H9 (cell line): ENCODE measurements around the gene MCM7. TPM values are rescaled to one million over a fixed set of nuclear protein-coding genes. Genes with fewer than 3 reads are reported as not detected.

ENCODE experiments used
- DNase-seq: peaks from one replicate; pipeline ENCODE4 v3.0.0-alpha.2; 2017
- H2AFZ ChIP-seq: one replicate; pipeline ENCODE4 v1.6.1; 2013; ENCODE audit warnings: mild to moderate bottlenecking, low read length, control low read depth, moderate library complexity
- H2AK5ac ChIP-seq: 2 replicates; pipeline ENCODE4 v1.6.1; 2013; ENCODE audit warnings: low read length, control low read depth, mixed read lengths; ENCODE audit not compliant: insufficient read length
- H2BK120ac ChIP-seq: one replicate; pipeline ENCODE4 v1.6.1; 2013; ENCODE audit warnings: low read depth, mild to moderate bottlenecking, low read length, control low read depth, inconsistent platforms; ENCODE audit not compliant: poor library complexity, severe bottlenecking
- H2BK12ac ChIP-seq: 2 replicates; pipeline ENCODE4 v1.6.1; 2013; ENCODE audit warnings: low read length, control low read depth, mixed read lengths, low read depth; ENCODE audit not compliant: insufficient read length
- H2BK15ac ChIP-seq: 2 replicates; pipeline ENCODE4 v1.6.1; 2013; ENCODE audit warnings: low read depth, low read length, control low read depth
- H2BK20ac ChIP-seq: one replicate; pipeline ENCODE4 v1.6.1; 2013; ENCODE audit warnings: low read depth, mild to moderate bottlenecking, low read length, control low read depth, inconsistent platforms; ENCODE audit not compliant: poor library complexity, severe bottlenecking
- H2BK5ac ChIP-seq: 2 replicates; pipeline ENCODE4 v1.6.1; 2013; ENCODE audit warnings: low read length, control low read depth, mixed read lengths; ENCODE audit not compliant: insufficient read length
- H3K14ac ChIP-seq: 2 replicates; pipeline ENCODE4 v1.6.1; 2013; ENCODE audit warnings: low read length, control low read depth; ENCODE audit not compliant: insufficient read depth
- H3K18ac ChIP-seq: 2 replicates; pipeline ENCODE4 v1.6.1; 2013; ENCODE audit warnings: low read depth, mild to moderate bottlenecking, mixed read lengths, low read length, control low read depth; ENCODE audit not compliant: insufficient read length
- H3K23ac ChIP-seq: 2 replicates; pipeline ENCODE4 v1.6.1; 2013; ENCODE audit warnings: low read length, control low read depth, mixed read lengths, low read depth; ENCODE audit not compliant: insufficient read length
- H3K23me2 ChIP-seq: 2 replicates; pipeline ENCODE4 v1.6.1; 2013; ENCODE audit warnings: low read depth, mild to moderate bottlenecking, mixed read lengths, low read length, control low read depth; ENCODE audit not compliant: insufficient read length, poor library complexity, severe bottlenecking
- H3K27ac ChIP-seq: 2 replicates; pipeline ENCODE4 v1.5.1; 2013; ENCODE audit warnings: low read length, control low read depth, mixed read lengths, low read depth; ENCODE audit not compliant: insufficient read length
- H3K27me3 ChIP-seq: 2 replicates; pipeline ENCODE4 v1.6.1; 2013; ENCODE audit warnings: low read length, control low read depth, inconsistent platforms; ENCODE audit not compliant: insufficient read depth
- H3K4ac ChIP-seq: 2 replicates; pipeline ENCODE4 v1.6.1; 2013; ENCODE audit warnings: low read depth, mild to moderate bottlenecking, control low read depth, inconsistent platforms, low read length, moderate library complexity
- H3K4me1 ChIP-seq: 2 replicates; pipeline ENCODE4 v1.6.1; 2013; ENCODE audit warnings: low read length, control low read depth, inconsistent platforms; ENCODE audit not compliant: insufficient read depth
- H3K4me2 ChIP-seq: 2 replicates; pipeline ENCODE4 v1.6.1; 2013; ENCODE audit warnings: low read length, control low read depth, mixed read lengths; ENCODE audit not compliant: insufficient read length, insufficient read depth
- H3K56ac ChIP-seq: 2 replicates; pipeline ENCODE4 v1.6.1; 2013; ENCODE audit warnings: low read depth, mild to moderate bottlenecking, mixed read lengths, low read length, control low read depth; ENCODE audit not compliant: insufficient read length
- H3K79me1 ChIP-seq: 2 replicates; pipeline ENCODE4 v1.6.1; 2013; ENCODE audit warnings: low read depth, mild to moderate bottlenecking, moderate library complexity, low read length, control low read depth, inconsistent platforms; ENCODE audit not compliant: insufficient read depth, poor library complexity, severe bottlenecking
- H3K79me2 ChIP-seq: 2 replicates; pipeline ENCODE4 v1.6.1; 2013; ENCODE audit warnings: low read length, control low read depth, inconsistent platforms; ENCODE audit not compliant: insufficient read depth
- H3K9ac ChIP-seq: 2 replicates; pipeline ENCODE4 v1.6.1; 2013; ENCODE audit warnings: low read length, control low read depth, mixed read lengths; ENCODE audit not compliant: insufficient read length; ENCODE audit errors: extremely low read depth
- H3K9me3 ChIP-seq: one replicate; pipeline ENCODE4 v1.6.1; 2013; ENCODE audit warnings: low read depth, low read length, inconsistent platforms; ENCODE audit not compliant: control insufficient read depth
- H3T11ph ChIP-seq: one replicate; pipeline ENCODE4 v1.6.1; 2013; ENCODE audit warnings: mild to moderate bottlenecking, low read length, control low read depth, inconsistent platforms
- H4K20me1 ChIP-seq: one replicate; pipeline ENCODE4 v1.6.1; 2013; ENCODE audit not compliant: control insufficient read depth, insufficient read length, insufficient read depth
- H4K5ac ChIP-seq: 2 replicates; pipeline ENCODE4 v1.6.1; 2013; ENCODE audit warnings: low read depth, mild to moderate bottlenecking, mixed read lengths, low read length, control low read depth; ENCODE audit not compliant: insufficient read length
- H4K8ac ChIP-seq: replicated peaks from 2 replicates; pipeline ENCODE4 v1.6.1; 2013; ENCODE audit warnings: low read length, control low read depth, mixed read lengths, low read depth; ENCODE audit not compliant: insufficient read length
- H4K91ac ChIP-seq: 2 replicates; pipeline ENCODE4 v1.6.1; 2013; ENCODE audit warnings: low read depth, mild to moderate bottlenecking, moderate library complexity, mixed read lengths, low read length, control low read depth; ENCODE audit not compliant: insufficient read length
- H3K27ac Mint-ChIP-seq, 3 experiments: 2 replicates in 2 of 3; 3 replicates in 1 of 3; pipeline ENCODE4 v1.8.0; 2020 to 2021; ENCODE audit warnings: mixed read lengths in 3 of 3, mild to moderate bottlenecking in 1 of 3, moderate library complexity in 1 of 3
- H3K27me3 Mint-ChIP-seq: 2 replicates; pipeline ENCODE4 v1.8.0; 2021; ENCODE audit warnings: low read depth, mild to moderate bottlenecking, moderate library complexity, mixed read lengths
- H3K36me3 Mint-ChIP-seq, 3 experiments: 2 replicates in 2 of 3; 3 replicates in 1 of 3; pipeline ENCODE4 v1.8.0; 2020 to 2021; ENCODE audit warnings: low read depth in 3 of 3, mixed read lengths in 3 of 3; ENCODE audit not compliant: insufficient read depth in 1 of 3
- H3K4me1 Mint-ChIP-seq, 2 experiments: 2 replicates each; pipeline ENCODE4 v1.8.0; 2020; ENCODE audit warnings: mixed read lengths in 2 of 2
- H3K4me3 Mint-ChIP-seq, 2 experiments: 2 replicates in 1 of 2; 3 replicates in 1 of 2; pipeline ENCODE4 v1.8.0; 2020 to 2021; ENCODE audit warnings: mild to moderate bottlenecking in 2 of 2, mixed read lengths in 2 of 2, moderate library complexity in 1 of 2
- H3K9me3 Mint-ChIP-seq, 2 experiments: 2 replicates in 1 of 2; 3 replicates in 1 of 2; pipeline ENCODE4 v1.8.0; 2020; ENCODE audit warnings: mild to moderate bottlenecking in 2 of 2, mixed read lengths in 2 of 2, moderate library complexity in 1 of 2
- CTCF ChIP-seq: fragments of 200-600 bp; sonication (generic); conservative IDR thresholded peaks from 3 replicates; pipeline ENCODE4 v1.8.0; 2021; ENCODE audit warnings: antibody characterized with exemption, mild to moderate bottlenecking
- WGBS: extraction: QIAGEN DNeasy Blood & Tissue Kit; methylation state at CpG from one replicate; pipeline ENCODE4 v1.1.7; 2013; ENCODE audit warnings: missing lambda C conversion rate, low lambda C conversion rate, mixed read lengths; ENCODE audit not compliant: insufficient read length; ENCODE audit errors: extremely low coverage; 5-methylcytosine and 5-hydroxymethylcytosine counted together
- total RNA-seq: library from RNA; stranded (reverse); gene quantifications from 2 replicates; pipeline ENCODE4 v1.2.1, GENCODE V29; 2021

MCM7 gene
- total RNA-seq, 1 experiment from 2014 or later = 390 TPM

- no peak overlapping the region for H3K14ac ChIP-seq
- H2BK5ac ChIP-seq = no peak overlapping the region
- no peak overlapping the region for H2BK12ac ChIP-seq
- peaks cover 17 to 28% of the 10 kb centered on the region in 2 experiments for H3K4me1 Mint-ChIP-seq
- H3K27ac Mint-ChIP-seq = peak overlapping the region in 1 of 3 experiments; percentile 22; a peak in 1 of 7 replicates
- peaks cover 13 to 15% (median 14%) of the 10 kb centered on the region in 3 experiments for H3K36me3 Mint-ChIP-seq
- no peak overlapping the region for H4K91ac ChIP-seq
- no peak for TF ChIP-seq CTCF
- H4K8ac ChIP-seq = no peak overlapping the region
- H4K5ac ChIP-seq = no peak overlapping the region
- no peak for DNase-seq
- H3K23ac ChIP-seq = no peak overlapping the region
- no peak overlapping the region for H2AK5ac ChIP-seq
- H3K18ac ChIP-seq = no peak overlapping the region
- H3K4me1 ChIP-seq = no peaks in the 10 kb centered on the region
- no peak overlapping the region for H2AFZ ChIP-seq
- H3K27me3 ChIP-seq = no peaks in the 10 kb centered on the region
- no peaks in the 10 kb centered on the region for H3K9me3 ChIP-seq
- no peak overlapping the region for H2BK20ac ChIP-seq
- H2BK15ac ChIP-seq = no peak overlapping the region
- H3K79me2 ChIP-seq = peaks cover 8% of the 10 kb centered on the region; the same call in 1 of the 2 replicates
- no CpG with 5 or more reads among the region's 3 CpGs for WGBS
- H3K9me3 Mint-ChIP-seq = peaks cover 0 to 3% of the 10 kb centered on the region in 2 experiments; a peak in 4 of 5 replicates
- H3K27me3 Mint-ChIP-seq = peaks cover 3% of the 10 kb centered on the region
- H3K27ac ChIP-seq = no peak overlapping the region
- peaks cover 9% of the 10 kb centered on the region for H3K23me2 ChIP-seq
- H3K4me2 ChIP-seq = no peak overlapping the region
- no peak overlapping the region for H3K56ac ChIP-seq
- H3K79me1 ChIP-seq = no peaks in the 10 kb centered on the region
- no peak overlapping the region for H3K4me3 Mint-ChIP-seq
- no peak overlapping the region for H2BK120ac ChIP-seq
- no peaks in the 10 kb centered on the region for H4K20me1 ChIP-seq
- no peak overlapping the region for H3K9ac ChIP-seq
- no peak overlapping the region for H3T11ph ChIP-seq
- H3K4ac ChIP-seq = no peak overlapping the region
These were observed 15.7 kb downstream of the MCM7 start for GRCh38 chr7:100085515-100085914.
